HL-60 (cell line): ENCODE measurements around the gene CFAP157.

Source experiments
- DNase-seq, 2 experiments: peaks; one replicate each; pipeline ENCODE4 v3.0.0-alpha.2; 2010 to 2020; ENCODE audit warnings: low read depth in 1 of 2, low spot score in 1 of 2
- H3K27ac ChIP-seq: fragments of 250-450 bp; sonication (Bioruptor Pico); replicated peaks from 2 replicates; pipeline ENCODE4 v1.5.1; 2020; ENCODE audit warnings: mild to moderate bottlenecking, moderate library complexity
- H3K27me3 ChIP-seq: fragments of 250-450 bp; sonication (Bioruptor Pico); 2 replicates; pipeline ENCODE4 v1.5.1; 2021; ENCODE audit warnings: mild to moderate bottlenecking, moderate library complexity; ENCODE audit not compliant: insufficient read depth, poor library complexity, severe bottlenecking
- H3K4me3 ChIP-seq: replicated peaks from 2 replicates; pipeline ENCODE4 v1.5.1; 2011; ENCODE audit warnings: mild to moderate bottlenecking, control low read depth, low read length; ENCODE audit not compliant: insufficient read depth
- CTCF ChIP-seq: IDR thresholded peaks from one replicate; pipeline ENCODE4 v1.5.1; 2011; ENCODE audit warnings: low read length, control low read depth, inconsistent platforms; ENCODE audit not compliant: insufficient read depth
- GABPA ChIP-seq: IDR thresholded peaks from 2 replicates; pipeline ENCODE4 v1.6.1; 2012; ENCODE audit warnings: low read depth
- POLR2AphosphoS5 ChIP-seq: IDR thresholded peaks from 2 replicates; pipeline ENCODE4 v1.6.1; 2012; ENCODE audit warnings: low read depth
- REST ChIP-seq: IDR thresholded peaks from 2 replicates; pipeline ENCODE4 v1.6.1; 2012; ENCODE audit warnings: low read depth; ENCODE audit not compliant: insufficient replicate concordance
- SPI1 ChIP-seq: IDR thresholded peaks from 2 replicates; pipeline ENCODE4 v1.6.1; 2012; ENCODE audit warnings: low read depth, mild to moderate bottlenecking, borderline replicate concordance

CFAP157 gene

GRCh38 chr9:127720865-127721227 lies 14.1 kb downstream of the CFAP157 start:
- DNase-seq = no peak
- Histone ChIP-seq H3K27ac (no peak overlapping the region), H3K27me3 (no peaks in the 10 kb centered on the region), H3K4me3 (no peak overlapping the region)
- TF ChIP-seq POLR2AphosphoS5 (no peak), GABPA (no peak), SPI1 (no peak), CTCF (no peak), REST (no peak)

- Histone ChIP-seq H3K4me3 (no peak overlapping the region), H3K27ac (no peak overlapping the region), H3K27me3 (no peaks in the 10 kb centered on the region)
- DNase-seq = no peak
- no peak for TF ChIP-seq SPI1
- TF ChIP-seq CTCF = no peak
Measured at GRCh38 chr9:127721391-127721821, 14.6 kb downstream of the CFAP157 start.

- Histone ChIP-seq H3K4me3 (no peak overlapping the region), H3K27ac (no peak overlapping the region), H3K27me3 (no peaks in the 10 kb centered on the region)
- no peak for DNase-seq
- no peak for TF ChIP-seq REST
- TF ChIP-seq CTCF = no peak
- TF ChIP-seq POLR2AphosphoS5 = no peak
- TF ChIP-seq GABPA = no peak
- no peak for TF ChIP-seq SPI1
Measured at GRCh38 chr9:127722055-127722745, 15.4 kb downstream of the CFAP157 start.

- no peak for DNase-seq
Measured at GRCh38 chr9:127723013-127723412, 16.2 kb downstream of the CFAP157 start.

More at GRCh38 chr9:127723013-127723412, 16.2 kb downstream of the CFAP157 start:
- no peaks in the 10 kb centered on the region for H3K27me3 ChIP-seq
- H3K4me3 ChIP-seq = no peak overlapping the region
- TF ChIP-seq POLR2AphosphoS5 (no peak), SPI1 (no peak), CTCF (no peak), GABPA (no peak), REST (no peak)
- H3K27ac ChIP-seq = no peak overlapping the region
